MV-4-11 (cell line): Measurements from ENCODE around the gene FBLN1.
"Not testable (repeated sequence)": the region's sequence is repeated elsewhere in the genome, so short reads cannot be mapped to it uniquely, and the experiment has no call there.

ENCODE experiments used
- DNase-seq: peaks from one replicate; lab custom pipeline; 2025; lab: John Stamatoyannopoulos, UW

FBLN1 gene

DNA sequence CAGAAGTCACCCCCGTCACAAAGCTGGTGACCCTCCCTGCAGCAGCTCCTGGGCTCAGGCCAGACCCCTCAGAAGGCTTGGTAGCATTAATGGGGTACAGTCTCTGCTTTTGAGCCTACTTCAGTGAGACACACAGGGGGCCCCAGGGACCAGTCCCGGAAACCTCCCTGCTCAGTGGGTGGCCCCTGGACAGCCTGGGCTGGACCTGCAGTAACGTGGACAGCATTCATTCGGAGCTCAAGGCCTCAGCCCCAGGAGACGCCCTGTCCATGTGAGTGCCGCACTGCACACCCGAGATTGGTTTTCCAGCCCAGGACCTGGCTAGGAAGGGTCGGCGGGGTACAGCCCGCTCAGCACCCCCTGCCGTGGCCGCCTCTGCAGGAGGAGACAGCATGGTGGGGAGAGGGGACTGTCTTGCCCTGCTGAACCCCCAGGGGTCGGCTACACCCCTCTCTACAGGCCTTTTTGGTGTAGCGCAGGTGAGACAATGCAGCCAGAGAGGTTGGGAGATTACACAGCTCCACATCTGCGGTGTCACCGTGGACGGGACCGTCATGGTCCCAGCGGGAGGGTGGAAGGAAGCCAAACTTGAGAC lies 83.4 kb downstream of the FBLN1 start:
- DNase-seq: no peak

DNA sequence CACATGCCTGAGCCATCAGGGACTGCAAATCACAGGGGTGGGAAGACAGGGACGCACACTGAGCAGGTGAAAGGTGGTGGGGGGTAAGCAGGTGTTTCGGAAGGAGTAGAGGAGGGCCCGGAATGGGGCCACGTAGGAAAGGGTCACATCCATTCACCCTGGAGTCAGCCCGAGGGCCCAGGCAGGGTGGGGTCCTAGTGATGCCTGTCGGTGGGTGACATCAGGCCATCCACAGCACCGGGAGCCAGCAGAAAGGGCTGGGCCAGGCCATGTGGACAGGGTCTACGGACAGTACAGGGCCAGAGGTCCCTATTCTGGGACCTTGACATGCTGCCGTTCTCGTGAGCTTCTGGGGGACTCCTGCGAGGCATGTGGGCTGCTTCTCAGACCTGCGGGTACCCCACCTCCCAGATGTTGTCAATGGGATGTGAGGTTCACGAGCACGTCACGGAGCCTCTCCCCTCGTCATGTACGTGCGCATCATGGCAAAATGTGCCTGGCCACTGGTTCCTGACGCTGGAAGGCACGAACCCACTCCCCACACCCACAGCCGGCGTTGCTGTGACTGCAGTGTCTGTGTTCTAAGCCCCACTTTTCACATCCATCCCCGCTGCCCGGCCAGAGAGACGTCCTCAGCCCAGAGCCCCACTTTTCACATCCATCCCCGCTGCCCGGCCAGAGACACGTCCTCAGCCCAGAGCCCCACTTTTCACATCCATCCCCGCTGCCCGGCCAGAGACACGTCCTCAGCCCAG lies 84.1 kb downstream of the FBLN1 start:
- no peak for DNase-seq

DNA sequence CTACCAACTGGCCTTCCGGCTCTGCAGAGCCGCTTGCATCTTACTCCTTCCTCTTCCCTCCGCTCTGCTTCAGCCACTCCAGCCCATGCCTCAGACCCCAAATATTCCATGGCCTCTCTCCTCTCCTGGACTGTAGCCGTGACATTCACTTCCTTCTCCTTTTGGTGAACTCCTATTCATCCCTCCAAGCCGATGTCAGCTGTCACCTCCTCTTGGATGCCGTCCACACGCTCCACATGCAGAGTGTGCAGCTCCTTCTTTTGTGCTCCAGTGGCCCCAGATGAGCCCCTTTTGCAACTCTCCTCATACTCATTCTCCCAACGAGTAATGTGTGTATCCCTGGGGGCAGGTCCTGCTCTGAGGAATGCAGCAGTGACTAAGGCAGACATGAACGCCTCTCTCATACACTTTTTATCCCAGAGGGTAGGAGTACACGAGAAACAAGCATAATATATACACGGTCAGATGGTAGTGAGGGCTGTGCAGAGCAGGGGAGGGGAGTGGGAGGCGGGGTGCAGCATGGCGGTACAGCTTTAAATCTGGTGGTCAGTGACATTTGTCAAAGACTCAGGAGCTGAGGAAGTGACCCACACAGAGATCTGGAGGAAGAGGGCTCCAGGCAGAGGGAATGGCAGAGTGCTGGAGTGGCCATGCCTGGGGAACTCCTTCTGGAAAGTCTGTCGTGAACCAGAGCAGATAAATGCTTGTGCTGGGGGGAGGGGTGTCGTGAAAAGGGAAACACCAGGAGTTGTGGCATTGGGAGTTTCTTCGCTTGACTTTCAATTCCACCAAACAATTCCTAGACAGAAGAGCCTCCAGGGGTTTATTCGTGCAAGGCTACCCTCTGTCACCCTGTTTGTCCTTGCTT lies 85.2 kb downstream of the FBLN1 start:
- no peak for DNase-seq

DNA sequence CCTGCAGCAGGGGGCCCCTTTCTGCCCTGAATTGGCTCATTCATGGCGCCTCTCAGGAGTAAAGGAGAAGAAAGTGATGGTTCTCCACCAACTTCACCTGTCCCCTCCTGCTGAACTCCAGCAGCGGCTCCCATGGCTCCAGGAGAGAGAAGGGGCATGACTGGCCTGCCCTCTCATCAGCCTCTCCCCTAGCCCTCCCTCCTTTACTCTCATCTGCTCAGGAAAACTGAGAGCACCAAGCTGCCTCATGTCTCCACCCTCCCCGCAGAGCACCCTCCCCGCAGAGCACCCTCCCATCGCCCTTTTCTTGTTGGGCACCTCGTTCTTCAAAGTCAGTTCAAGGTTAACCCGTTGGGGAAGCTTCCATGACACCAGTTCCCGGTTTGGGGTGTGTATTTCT lies 86.9 kb downstream of the FBLN1 start:
- no peak for DNase-seq

DNA sequence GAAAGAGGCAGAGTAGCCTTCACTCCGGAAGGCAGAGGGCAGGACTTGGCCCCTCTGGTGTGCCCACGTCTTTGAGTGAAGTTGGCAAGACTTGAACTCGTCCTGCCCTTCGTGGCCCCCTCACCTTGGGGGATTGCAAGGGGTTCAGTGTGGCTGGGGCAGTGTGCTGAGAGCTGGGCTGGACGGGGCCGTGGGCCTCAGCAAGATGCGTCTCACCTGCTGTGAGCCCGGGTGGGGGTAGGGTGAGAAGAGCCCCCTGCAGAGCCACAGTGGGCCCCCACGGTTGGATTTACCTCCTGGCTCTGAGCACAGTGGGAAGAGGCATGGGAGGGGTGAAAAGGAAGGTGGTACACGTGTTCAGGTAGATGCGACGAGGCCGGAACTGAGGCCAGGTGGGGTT lies 87.6 kb downstream of the FBLN1 start:
- DNase-seq: no peak

DNA sequence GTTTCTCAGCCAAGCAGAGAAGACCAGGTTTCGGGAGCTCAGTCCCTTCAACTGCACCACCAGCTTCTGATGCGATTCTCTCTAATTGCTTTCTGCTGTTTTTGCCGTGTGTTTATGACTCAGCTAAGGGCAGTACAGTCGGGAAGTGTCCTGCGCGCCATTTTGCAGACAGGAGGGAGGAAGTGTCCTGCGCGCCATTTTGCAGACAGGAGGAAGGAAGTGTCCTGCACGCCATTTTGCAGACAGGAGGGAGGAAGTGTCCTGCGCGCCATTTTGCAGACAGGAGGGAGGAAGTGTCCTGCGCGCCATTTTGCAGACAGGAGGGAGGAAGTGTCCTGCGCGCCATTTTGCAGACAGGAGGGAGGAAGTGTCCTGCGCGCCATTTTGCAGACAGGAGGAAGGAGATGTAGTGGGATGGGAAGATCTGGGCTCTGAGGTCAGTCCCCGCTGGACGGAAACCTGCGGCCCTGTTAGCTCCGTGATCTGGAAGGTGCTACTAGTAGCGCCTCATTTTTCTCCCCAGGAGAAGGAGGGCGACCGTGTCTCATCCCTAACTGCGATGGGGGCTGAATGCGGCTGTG lies 89.0 kb downstream of the FBLN1 start:
- DNase-seq: not testable (repeated sequence)

DNA sequence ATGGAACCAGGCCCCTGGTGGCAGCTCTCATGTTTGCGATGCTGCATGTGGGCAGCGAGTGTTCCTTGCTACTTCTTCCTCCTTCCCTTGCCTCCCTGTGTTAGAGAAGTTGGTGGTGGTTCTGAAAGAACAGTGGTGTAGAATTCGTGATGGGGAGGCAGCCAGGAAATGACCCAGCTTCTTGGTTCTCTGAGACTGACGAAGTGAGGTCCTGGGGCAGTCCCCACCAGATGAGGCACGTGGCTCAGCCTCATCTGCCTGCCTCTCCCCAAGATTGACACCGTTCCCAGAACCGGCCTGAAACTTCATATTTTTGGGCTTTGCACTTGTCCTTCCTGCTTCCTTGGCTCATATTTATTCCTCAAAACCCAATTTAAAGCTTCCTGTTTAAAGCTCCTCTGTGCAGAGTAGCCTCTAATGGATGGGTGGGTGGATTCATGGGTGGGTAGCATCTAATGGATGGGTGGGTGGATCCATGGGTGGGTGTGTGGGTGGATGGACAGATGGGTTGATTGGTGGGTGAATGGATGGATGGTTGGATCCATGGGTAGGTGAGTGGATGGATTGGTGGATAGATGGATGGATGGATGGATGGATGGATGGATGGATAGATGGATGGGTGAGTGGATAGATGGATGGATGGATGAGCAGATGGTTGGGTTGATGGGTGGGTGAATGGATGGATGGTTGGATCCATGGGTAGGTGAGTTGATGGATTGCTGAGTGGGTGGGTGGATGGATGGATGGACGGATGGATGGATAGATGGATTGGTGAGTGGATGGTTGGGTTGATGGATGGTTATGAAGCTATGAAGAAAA lies 91.6 kb downstream of the FBLN1 start:
- no peak for DNase-seq

DNA sequence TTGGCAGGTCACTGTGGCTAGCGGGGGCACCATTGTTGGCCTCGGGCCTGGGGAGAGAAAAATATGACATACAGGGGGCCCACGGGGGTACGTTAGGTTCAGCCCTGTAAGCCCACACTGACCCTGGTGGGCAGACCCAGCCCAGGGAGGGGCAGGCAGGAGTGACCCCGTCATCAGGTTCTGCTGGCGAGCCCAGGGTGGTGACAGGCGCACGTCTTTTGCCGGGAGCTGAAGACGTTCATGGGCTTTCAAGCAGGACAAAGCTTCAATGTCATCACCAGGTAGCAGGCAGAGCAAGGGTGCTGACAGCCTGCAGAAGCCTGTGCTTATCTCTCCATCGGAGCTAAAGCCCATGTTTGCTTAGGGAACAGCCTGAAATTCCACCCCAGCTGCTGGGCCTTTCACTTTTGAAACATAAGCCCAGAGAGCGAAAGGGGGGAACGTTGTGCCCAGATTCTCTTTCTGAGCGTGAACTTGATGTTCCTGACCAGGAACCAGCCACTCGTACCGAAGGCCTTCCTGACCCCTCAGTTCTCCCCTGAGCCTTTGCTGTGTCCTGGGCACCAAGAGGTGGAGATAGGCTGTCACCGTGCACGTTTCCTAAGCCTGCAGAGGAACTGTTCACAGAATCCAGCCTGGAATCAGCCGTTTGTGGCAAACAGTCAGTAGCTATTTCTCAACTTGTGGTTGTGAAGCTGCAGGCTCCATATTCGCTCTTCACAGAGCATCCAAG lies 94.9 kb downstream of the FBLN1 start:
- DNase-seq: peak; percentile 85

DNA sequence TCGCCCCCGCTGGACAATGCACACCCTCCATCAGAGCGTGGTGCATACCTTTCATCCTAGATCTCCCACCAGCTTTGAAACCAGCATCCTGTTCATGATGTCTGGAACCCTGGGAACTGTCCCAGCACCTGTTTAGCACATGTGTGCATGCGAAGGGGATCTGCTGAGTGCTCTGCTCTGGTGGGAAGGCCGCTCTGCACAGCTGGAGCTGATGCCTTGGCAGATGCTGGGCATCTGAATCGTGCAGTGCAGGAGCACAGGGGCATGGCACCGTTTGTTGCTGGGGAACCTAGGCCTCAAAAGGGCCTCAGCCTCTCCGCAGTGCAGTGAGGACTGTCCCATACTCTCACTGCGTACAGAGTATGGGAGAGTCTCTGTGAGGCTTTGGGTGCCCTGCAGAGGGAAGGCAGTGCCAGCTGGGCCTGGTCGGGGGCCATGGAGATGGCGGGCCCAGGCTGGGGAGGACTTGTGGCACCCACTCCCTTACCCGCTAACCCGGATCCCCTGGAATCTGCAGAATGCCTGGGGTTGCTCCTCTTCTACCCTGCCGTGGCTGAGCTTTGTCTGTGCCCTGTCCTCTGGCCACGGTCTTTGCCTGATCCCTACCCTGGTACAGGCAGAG lies 96.0 kb downstream of the FBLN1 start:
- no peak for DNase-seq

DNA sequence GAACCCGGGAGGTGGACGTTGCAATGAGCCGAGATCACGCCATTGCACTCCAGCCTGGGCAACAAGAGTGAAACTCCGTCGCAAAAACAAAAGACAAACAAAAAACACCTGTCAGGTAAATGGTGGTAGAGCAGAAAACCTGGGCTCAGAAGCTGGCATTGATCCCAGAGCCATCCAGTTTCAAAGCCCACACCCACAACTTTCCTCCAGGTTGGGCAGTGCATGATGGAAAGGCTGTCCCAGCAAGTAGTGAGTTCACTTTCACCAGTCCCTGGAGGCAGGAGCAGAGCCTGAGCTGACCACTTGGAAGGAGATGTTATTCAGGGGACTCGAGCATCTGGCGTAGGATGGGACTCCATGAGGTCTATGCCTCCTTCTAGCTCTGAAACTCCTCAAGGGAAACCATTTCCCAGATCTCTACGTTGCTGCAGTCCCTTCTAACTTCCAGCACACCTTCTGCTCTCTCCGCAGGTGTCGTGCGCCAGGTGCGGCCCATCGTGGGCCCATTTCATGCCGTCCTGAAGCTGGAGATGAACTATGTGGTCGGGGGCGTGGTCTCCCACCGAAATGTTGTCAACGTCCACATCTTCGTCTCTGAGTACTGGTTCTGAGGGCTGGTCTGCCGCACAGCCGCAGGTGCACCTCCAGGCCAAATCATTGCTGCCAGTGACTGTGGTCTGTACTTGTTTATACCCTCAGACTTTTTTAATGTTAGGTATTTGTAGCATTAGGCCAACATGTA lies 97.3 kb downstream of the FBLN1 start:
- no peak for DNase-seq

DNA sequence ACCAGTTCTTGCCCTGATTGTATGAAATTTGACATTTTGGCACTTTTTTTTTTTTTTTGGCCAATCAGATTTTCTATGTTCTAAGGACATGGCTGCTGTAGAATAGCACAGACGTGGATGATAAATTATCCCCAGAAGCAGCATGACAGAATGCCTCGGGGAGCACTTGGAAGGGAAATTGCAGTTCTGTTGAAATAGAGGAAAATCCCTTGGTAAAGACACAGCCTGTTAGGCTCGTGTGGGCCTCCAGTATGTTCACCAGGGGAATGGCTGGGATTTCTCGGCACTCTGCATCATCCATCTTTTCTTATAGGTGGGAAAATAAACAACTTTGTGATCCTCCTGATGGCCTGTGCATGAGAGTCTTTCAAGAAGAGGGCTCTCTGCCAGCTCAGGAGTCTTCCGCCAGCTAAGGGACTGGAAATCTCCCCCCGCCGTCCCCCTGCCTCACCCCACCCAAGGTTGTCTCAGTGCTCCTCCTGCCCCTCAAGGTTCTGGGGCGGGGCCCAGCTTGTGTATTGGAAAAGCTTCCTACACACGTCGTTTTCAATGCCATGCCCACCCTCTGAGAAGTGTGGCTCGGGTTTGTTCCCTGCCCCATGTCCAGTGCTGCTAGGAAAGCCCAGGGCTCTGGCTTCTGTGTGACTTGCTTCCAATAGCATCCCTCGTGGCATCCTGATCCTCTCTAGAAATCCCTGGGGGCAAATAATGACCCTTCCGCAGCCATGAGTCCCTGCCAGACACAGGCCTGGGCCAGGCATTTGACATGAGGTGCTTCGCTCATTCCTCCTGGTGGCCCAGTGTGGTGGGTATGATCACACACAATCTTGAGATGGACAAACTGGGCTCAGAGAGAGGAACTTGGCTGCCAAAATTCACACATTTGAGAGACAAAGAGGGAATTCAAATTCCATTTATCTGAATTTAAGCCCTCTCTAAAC lies 98.4 kb downstream of the FBLN1 start:
- DNase-seq: no peak

DNA sequence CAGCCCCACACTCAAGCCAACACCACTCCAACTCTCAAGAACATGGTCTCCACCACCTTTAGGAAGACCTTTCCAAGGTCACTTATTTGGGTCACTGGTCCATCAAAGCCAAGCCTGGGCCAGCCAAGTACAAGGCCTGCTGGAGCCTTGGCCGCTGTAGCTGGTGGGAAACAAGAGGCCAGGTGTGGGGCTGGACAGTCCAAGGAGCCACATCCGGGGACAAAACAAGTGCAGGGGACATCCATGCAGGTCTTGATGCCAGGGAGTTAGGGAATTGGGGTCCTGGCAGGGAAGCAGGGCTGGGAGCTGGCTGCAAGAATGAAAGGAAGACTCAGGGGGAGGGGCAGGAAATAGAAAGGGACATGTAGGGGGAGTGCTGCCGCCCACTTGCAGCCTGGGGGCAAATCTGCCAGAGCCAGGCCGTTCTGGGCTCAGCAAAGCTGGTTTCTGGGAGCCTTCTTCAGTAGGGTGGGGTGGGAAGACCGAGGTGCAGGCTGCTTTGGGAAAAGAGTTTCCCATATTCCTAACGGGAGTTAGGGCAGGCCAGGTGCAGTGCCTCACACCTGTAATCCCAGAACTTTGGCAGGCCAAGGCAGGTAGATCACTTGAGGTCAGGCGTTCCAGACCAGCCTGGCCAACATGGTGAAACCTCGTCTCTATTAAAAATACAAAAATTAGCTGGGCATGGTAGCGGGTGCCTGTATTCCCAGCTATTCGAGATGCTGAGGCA lies 99.5 kb downstream of the FBLN1 start:
- no peak for DNase-seq

DNA sequence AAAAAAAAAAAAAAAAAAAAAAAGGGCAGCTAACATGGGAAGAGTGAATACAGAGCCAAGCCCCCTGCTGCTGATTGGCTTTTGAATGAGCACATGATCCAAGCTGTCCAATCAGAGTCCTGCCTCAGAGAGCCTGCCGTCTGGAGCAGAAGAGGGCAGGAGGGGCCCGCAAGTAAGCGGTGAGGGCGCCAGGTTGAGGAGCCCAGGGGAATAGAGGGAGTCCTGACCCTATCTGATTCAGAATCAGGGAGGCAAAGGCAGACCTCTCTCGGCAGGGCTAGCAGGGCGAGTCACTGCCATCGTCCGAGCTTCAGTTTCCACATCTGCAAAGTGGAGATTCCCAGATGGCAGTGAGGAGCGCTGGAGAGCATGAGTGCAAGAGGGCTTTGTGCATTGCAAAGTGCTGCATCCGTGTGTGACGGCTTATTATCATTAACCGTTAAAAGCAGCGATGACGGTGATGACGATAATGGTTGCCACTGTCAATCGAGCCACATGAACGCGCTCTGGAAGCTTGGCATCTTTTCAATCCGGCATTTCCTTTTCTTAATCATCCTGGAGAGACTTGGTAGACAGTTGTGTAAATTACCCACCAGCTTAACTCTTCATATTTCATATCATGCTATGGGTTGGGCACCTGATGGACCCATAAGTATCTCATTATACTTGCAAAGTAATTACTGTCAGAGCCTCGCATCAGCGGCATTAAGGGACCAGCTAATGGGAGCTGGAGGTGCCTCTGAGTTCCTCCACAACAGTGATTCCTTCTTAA lies 100.3 kb downstream of the FBLN1 start:
- peak; percentile 61 for DNase-seq

DNA sequence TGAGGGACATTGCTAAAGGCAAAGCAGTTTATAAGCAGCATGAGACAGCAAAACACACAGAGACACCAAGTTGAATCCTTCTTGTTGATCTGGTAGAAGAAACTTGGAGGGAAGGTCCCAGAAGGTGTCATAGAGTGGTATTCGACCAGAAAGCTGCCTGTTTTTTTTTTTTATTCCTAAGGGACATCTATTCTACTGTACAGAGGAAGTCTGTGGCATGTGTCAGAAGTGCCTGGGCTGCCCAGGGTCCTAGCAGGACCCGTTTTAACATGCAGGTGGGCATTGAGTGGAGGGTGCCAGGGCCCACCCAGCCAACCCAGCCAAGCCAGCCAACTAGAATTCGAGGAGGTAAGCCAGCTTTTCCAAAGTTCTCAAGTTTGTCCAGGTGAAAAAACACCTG lies 100.9 kb downstream of the FBLN1 start:
- peak; percentile 21 for DNase-seq

DNA sequence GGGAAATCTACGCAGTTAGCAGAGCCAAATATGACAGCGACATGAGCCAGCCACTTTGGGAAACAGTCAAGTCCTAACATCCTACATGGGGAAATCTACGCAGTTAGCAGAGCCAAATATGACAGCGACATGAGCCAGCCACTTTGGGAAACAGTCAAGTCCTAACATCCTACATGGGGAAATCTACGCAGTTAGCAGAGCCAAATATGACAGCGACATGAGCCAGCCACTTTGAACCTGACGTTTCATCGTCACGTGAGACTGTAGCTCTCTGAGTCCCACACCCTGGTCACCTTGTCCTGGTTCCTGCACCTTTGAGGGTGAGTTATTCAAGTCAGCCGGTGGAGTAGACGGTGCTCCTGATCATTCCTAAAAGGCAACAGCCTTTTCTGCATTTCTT lies 105.4 kb downstream of the FBLN1 start:
- not testable (repeated sequence) for DNase-seq

DNA sequence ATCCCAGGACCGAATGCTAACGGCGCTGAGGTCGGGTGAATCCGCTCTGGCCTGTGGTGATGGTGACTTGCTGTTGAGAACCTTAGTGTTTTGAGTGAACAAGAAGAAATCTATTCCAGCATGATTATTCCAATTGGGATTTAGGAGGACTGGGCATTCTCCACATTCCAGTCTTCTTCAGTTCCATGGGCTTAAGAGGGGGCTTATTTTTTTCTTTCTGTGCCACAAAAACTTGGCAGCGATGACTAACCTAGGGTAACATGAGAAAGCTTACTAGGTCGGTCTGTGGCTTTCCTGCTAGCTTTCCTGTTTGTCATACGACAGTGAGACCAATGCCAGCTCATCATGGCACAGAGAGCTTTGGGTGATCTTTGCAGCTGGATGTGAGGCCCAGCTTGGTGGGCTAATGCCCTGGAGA lies 106.1 kb downstream of the FBLN1 start:
- peak; percentile 79 for DNase-seq

DNA sequence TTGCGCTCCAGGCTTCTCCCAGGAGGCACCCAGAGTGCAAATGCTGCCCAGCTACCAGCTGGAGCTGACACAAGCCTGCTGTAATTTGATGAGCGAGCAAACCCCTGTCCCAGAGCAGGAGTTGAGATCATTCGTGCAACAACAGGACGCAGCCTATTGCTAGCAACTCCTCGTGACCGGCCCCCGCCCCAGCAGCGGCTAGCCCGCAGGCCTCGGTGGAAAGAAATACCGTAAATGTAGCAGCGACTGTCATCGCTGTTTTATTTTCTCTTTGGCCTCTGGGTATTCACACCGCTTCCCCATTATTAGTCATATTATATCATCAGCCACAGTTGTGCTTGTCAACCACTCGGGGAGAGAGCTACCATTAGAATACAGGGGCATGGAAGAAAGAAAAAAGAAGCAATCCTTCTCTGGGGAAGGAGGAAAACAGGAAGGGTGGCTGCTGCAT lies 109.8 kb downstream of the FBLN1 start:
- peak; percentile 28 for DNase-seq
